ENCODE results near the gene PERP.

Gene PERP

DNA sequence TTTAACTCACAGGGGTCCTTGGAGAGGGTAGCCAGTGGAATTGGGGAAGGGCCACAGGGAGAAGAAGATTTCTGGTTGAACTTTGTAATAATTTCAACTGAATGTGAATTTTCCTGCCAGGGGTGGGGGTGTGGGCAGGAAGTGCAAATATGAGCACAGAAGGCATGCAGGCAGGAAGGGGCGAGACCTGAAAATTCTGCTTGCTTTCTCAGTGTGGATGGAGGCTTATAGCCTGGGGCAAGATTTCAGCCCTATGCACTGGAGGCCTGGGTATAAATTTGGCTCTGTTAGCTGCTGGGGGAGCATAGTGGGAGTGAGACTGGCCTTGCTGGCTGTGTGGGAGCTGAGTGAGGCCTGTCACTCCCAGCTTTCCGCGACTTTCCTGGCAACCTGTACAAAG is 54.4 kb downstream of the PERP start:
- no peak for DNase-seq
- TF ChIP-seq GATA1 (IDR thresholded peaks at IDR 0.05; ENCODE audit: low read depth, low read length) = no peak
- TF ChIP-seq POLR2A (IDR thresholded peaks at IDR 0.05; ENCODE audit: low read length) = no peak

DNA sequence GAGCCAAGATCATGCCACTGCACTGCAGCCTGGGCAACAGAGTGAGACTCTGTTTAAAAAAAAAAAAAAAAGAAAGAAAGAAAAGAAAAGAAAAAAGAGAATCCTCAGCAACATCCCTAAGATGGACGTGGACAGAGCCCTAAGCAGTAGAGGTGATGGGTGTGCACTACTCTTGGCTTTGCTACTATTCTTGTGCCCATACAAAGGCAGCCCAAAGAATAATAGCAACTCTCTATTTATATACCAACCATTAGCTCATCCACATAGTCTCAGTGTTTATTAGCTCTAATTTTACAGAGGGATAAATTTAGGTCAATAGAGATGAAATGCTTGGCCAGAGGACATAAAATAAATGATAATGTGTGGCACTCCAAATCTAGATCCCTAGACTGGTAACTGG is 62.2 kb downstream of the PERP start:
- DNase-seq = no peak
- no peak for TF ChIP-seq GATA1 (IDR thresholded peaks at IDR 0.05; ENCODE audit: low read depth, low read length)
- TF ChIP-seq POLR2A (IDR thresholded peaks at IDR 0.05; ENCODE audit: low read length) = no peak

DNA sequence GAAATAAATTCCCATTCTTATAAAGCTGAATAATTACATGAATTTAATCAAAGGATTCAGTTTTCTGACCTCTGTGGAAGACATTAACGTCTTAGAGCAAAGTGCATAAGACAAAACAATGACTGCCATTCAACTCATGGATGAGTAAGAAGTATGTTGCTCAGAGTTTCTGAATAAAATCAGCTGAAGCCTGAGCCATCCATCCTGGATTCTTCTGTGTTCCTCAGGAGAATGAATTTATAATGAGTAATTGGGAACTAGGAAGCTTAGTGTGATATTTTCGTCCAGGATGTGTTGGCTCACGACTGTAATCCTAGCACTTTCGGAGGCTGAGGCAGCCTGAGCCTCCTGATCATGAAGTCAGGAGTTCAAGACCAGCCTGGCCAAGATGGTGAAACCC is 62.8 kb downstream of the PERP start:
- DNase-seq = no peak
- no peak for TF ChIP-seq GATA1 (IDR thresholded peaks at IDR 0.05; ENCODE audit: low read depth, low read length)
- TF ChIP-seq POLR2A (IDR thresholded peaks at IDR 0.05; ENCODE audit: low read length) = no peak

All from erythroblast (primary cell).